Activated T-cell treated with anti-CD3 and anti-CD28 coated beads for 4 hours (primary cell): Measurements from ENCODE around the gene KISS1R.
A peak's percentile ranks its signal among the peaks of the same experiment; 100 is the strongest.
"Not testable (repeated sequence)": the region's sequence is repeated elsewhere in the genome, so short reads cannot be mapped to it uniquely, and the experiment has no call there.

Source experiments
- DNase-seq: peaks from one replicate; pipeline ENCODE4 v3.0.0-alpha.2; 2020

Gene KISS1R

DNA sequence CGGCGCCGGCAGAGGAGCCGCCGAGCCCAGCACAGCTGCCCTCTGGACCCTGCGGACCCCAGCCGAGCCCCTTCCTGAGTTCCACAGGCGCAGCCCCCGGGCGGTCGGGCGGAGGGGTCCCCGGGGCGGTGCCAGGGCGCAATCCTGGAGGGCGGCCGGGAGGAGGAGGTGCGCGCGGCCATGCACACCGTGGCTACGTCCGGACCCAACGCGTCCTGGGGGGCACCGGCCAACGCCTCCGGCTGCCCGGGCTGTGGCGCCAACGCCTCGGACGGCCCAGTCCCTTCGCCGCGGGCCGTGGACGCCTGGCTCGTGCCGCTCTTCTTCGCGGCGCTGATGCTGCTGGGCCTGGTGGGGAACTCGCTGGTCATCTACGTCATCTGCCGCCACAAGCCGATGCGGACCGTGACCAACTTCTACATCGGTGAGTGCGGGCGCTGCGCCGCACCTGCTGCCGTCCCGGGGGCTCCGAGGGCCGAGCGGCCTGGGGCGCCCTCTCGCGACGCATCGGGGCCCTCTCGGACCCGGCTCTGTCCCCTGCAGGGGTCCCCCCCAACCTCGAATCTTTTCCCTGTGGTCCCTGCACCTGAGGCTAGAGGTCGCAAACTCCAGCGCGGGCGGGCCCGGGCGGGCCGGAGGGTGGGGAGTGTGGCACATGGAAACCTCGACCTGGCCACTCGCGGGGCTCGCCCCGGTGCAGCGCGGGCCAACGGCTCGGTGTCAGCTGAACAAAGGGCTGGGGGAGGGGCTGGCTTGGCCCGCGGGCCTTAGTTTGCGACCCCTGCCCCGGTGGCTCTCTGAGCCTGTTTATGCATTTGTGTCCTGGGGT is at the start of gene KISS1R:
Gene KISS1R (plus strand): TSS at position 11 of the 829 bp plus-strand sequence. CDS start 170 bp downstream, at position 181.
- no peak for DNase-seq

- no peak for DNase-seq
Observed at GRCh38 chr19:867855-868457, 49.2 kb upstream of the KISS1R start.

DNA sequence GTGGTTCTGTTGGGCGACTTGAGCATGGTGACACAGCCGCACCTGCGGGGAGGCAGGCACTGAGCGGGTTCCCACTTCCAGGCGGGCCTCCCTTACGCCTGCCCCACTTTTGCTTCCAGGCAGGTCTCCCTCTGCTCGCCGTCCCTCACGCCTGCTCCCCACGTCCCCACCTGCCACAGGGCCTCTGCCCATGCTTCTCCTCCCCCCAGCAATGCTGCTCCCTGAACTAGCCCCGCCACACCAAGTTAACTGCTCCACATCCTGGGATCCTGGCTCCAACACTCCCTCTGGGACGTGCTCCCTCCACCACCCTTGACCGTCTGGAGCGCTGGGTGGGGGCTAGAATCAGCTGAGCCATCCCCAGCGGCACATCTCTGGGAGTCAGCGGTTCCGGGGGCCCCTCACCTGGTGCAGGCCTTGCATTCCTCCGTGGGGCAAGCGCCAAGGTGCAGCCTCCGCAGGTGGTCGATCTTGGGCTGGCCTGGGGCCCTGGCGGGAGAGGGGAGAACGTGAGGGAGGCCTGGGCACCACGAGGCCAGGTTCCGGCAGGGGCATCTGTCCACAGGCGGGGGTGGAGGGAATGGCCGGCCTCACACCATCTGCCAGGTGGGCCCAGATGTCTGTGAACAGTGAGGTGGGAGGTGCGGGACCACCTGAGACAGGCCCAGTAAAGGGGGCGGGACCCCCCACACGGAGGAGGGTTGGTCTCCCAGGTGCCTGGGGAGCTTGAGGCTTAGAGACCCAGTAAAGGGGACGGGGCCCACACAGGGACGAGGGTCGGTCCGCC is 48.5 kb upstream of the KISS1R start:
- DNase-seq = no peak

DNA sequence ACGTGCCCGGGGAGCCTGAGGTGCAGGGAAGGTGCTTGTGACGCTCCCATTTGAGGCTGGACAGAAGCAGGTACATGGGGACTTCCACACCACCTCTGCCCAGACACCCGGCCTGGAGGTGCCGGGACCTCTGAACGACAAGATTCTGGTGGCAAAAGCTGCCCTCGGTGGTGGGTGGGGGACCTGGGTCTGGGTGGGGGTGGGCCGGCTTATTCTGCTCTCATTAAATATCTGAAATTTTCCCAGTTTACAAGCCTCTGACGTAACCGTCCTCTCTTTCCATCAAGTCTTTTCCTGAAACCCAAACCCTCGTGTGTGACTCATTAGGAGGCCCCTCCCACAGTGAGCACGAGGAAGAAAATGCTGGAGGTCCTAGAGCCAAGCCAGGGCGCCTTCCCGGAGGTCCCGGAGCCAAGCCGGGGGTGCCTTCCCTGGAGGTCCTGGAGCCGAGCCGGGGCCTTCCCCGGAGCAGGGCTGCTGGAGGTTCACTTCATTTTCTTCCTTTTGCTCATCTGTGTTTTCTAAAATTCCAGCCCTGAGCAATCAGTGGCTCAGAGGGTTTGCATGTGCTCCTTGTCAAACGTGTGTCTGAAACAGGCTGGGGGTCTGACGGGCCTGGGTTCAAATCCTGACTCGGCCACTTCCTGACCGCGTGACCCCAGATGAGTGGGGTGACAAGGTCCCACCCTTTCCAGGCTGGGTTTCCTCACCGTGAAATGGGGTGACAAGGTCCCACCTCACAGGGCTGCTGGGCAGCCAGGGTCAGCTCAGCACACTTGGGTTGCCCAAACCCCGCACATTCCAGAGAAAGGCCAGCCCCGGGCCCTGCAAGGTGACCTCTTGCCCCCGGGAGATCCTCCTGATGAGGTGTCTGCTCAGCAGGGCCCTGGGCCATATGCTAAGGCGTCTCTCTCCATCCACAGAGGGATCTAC is 47.6 kb upstream of the KISS1R start:
- no peak for DNase-seq

DNA sequence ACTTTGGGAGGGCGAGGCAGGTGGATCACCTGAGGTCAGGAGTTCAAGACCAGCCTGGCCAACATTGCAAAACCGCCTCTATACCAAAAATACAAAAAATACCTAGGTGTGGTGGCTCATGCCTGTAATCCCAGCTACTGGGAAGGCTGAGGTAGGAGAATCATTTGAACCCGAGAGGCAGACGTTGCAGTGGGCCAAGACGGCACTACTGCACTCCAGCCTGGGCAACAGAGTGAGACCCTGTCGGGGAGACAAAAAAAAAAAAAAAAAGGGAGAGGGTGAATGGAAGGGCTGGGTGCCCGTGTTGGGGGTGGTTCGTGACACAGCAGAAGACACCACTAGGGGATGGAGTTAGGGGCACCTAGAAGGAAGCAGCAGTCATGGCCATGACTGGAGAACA is 46.8 kb upstream of the KISS1R start:
- DNase-seq = no peak

GRCh38 chr19:870963-871401 is 46.2 kb upstream of the KISS1R start:
- DNase-seq = no peak

GRCh38 chr19:871446-872265 is 45.5 kb upstream of the KISS1R start:
- no peak for DNase-seq

- DNase-seq = peak; percentile 66
Observed at GRCh38 chr19:872266-872951, 44.7 kb upstream of the KISS1R start.

GRCh38 chr19:873084-873483 is 44.0 kb upstream of the KISS1R start:
- DNase-seq = peak; percentile 45

GRCh38 chr19:873561-874041 is 43.5 kb upstream of the KISS1R start:
- DNase-seq = no peak

- no peak for DNase-seq
Observed at GRCh38 chr19:875265-875879, 41.8 kb upstream of the KISS1R start.

GRCh38 chr19:876089-876488 is 41.0 kb upstream of the KISS1R start:
- DNase-seq = no peak

- DNase-seq = no peak
Observed at GRCh38 chr19:876780-877314, 40.3 kb upstream of the KISS1R start.

GRCh38 chr19:877992-878660 is 39.0 kb upstream of the KISS1R start:
- not testable (repeated sequence) for DNase-seq

DNA sequence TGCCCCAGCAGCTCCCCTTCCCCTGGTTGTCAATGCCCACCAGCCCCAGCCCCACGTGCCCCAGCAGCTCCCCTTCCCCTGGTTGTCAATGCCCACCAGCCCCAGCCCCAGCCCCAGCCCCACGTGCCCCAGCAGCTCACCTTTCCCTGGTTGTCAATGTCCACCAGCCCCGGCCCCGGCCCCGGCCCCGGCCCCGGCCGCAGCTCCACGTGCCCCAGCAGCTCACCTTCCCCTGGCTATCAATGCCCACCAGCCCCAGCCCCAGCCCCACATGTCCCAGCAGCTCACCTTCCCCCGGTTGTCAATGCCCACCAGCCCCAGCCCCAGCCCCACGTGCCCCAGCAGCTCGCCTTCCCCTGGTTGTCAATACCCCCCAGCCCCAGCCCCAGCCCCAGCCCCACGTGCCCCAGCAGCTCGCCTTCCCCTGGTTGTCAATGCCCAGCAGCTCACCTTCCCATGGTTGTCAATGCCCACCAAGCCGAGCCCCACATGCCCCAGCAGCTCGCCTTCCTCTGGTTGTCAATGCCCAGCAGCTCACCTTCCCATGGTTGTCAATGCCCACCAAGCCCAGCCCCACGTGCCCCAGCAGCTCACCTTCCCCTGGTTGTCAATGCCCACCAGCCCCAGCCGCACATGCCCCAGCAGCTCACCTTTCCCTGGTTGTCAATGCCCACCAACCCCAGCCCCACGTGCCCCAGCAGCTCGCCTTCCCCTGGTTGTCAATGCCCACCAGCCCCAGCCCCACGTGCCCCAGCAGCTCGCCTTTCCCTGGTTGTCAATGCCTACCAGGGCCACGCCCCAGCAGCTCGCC is 38.2 kb upstream of the KISS1R start:
- DNase-seq = not testable (repeated sequence)

DNA sequence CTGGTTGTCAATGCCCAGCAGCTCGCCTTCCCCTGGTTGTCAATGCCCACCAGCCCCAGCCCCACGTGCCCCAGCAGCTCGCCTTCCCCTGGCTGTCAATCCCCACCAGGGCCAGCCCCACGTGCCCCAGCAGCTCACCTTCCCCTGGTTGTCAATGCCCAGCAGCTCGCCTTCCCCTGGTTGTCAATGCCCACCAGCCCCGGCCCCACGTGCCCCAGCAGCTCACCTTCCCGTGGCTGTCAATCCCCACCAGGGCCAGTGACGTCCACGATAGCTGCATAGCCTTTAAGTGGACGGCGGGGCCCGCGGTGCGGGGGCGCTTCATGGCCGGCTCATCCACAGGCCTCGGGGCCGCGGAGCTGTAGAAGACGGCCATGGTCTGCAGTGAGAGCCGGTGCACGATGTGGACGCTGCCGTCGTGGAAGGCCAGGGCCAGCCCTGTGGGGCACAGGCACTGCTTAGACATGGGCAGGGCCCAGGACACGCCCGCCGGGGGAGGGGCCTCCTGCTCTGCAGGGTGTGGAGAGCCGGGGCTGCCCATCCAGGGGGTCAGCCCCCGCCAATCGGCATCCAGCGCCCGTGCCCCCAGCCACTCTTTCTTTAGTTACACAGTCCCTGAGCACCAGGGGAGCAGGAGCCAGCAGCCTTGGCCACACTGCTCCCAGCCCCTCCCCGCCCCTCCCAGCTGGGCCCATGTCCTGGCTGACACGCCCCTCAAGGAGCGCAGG is 37.3 kb upstream of the KISS1R start:
- no peak for DNase-seq

GRCh38 chr19:881385-882071 is 35.6 kb upstream of the KISS1R start:
- no peak for DNase-seq
